A549 (cell line): ENCODE data around the gene CACNA1S. TPM values are rescaled to one million over a fixed set of nuclear protein-coding genes. Genes with fewer than 3 reads are reported as not detected.

Experiments used
- ATAC-seq, 2 experiments: fragments of 200-7000 bp in 1 of 2; fragments of >200 bp in 1 of 2; cut with Nextera tagmentation in 1 of 2; cut with Tn5 transposase in 1 of 2; 3 replicates each; pipeline versions ENCODE4 v1.8.0 to v1.9.1; 2018 to 2020; ENCODE audit warnings: mild to moderate bottlenecking in 1 of 2, moderate library complexity in 1 of 2
- CTCF ChIA-PET: fragments of 300-600 bp; sonication (Branson Sonifier 250); formaldehyde crosslinking; extraction: SDS; loops from one replicate; lab custom pipeline; 2021; ENCODE audit warnings: antibody characterized with exemption, inconsistent platforms; lab: Yijun Ruan, JAX
- POLR2A ChIA-PET: fragments of 350-600 bp; formaldehyde crosslinking; extraction: SDS; loops from one replicate; lab custom pipeline; 2021; ENCODE audit warnings: antibody characterized with exemption, inconsistent platforms; lab: Yijun Ruan, JAX
- DNase-seq, 2 experiments: peaks; one replicate each; pipeline versions ENCODE4 v3.0.0 to v3.0.0-alpha.2; 2011 to 2016; ENCODE audit warnings: low read depth in 1 of 2, low spot score in 1 of 2
- FAIRE-seq: peaks from 2 replicates; lab custom pipeline; 2011; peaks lifted over from hg19 to GRCh38; lab: Jason Lieb, UNC
- H3K27ac ChIP-seq, 2 experiments: fragments of >200 bp; sonication (Bioruptor Twin); formaldehyde crosslinking; 3 replicates each; pipeline ENCODE4 v1.5.1; 2016 to 2017
- H3K4me1 ChIP-seq: fragments of >200 bp; sonication (Bioruptor Twin); formaldehyde crosslinking; 3 replicates; pipeline ENCODE4 v1.6.1; 2016
- H3K4me2 ChIP-seq: fragments of >200 bp; sonication (Bioruptor Twin); formaldehyde crosslinking; 3 replicates; pipeline ENCODE4 v1.6.1; 2016
- H3K4me3 ChIP-seq: fragments of >200 bp; sonication (Bioruptor Twin); formaldehyde crosslinking; 3 replicates; pipeline ENCODE4 v1.5.1; 2016
- H3K9me3 ChIP-seq: fragments of >200 bp; sonication (Bioruptor Twin); formaldehyde crosslinking; 3 replicates; pipeline ENCODE4 v1.6.1; 2016
- CHD4 ChIP-seq: fragments of 200-600 bp; sonication (generic); IDR thresholded peaks from 2 replicates; pipeline ENCODE4 v1.6.1; 2016; ENCODE audit warnings: antibody characterized with exemption, mild to moderate bottlenecking, borderline replicate concordance
- CTCF ChIP-seq: fragments of >200 bp; sonication (Bioruptor Twin); formaldehyde crosslinking; IDR thresholded peaks from 3 replicates; pipeline ENCODE4 v1.5.1; 2016
- EHF ChIP-seq: fragments of 250-450 bp; sonication (Bioruptor Pico); IDR thresholded peaks from 2 replicates; pipeline ENCODE4 v1.5.0; 2020; ENCODE audit warnings: mild to moderate bottlenecking
- EP300 ChIP-seq, 2 experiments: fragments of >200 bp; sonication (Bioruptor Twin); formaldehyde crosslinking; IDR thresholded peaks; 2 replicates in 1 of 2; 3 replicates in 1 of 2; pipeline ENCODE4 v1.6.1; 2016 to 2017
- ESRRA ChIP-seq: fragments of 150-350 bp; IDR thresholded peaks from 2 replicates; pipeline ENCODE4 v1.6.1; 2014; ENCODE audit warnings: mild to moderate bottlenecking, low read length, borderline replicate concordance
- FOSB ChIP-seq: fragments of 250-450 bp; sonication (Bioruptor Pico); IDR thresholded peaks from 2 replicates; pipeline ENCODE4 v1.5.0; 2020; ENCODE audit warnings: mild to moderate bottlenecking, moderate library complexity
- GATA3 ChIP-seq: IDR thresholded peaks from 2 replicates; pipeline ENCODE4 v1.6.1; 2012; ENCODE audit warnings: borderline replicate concordance
- HES2 ChIP-seq: fragments of >200 bp; sonication (Bioruptor Twin); formaldehyde crosslinking; IDR thresholded peaks from 2 replicates; pipeline ENCODE4 v1.6.1; 2016
- HOXB13 ChIP-seq: fragments of 250-450 bp; sonication (Bioruptor Pico); IDR thresholded peaks from 2 replicates; pipeline ENCODE4 v1.5.0; 2020; ENCODE audit warnings: low read depth, mild to moderate bottlenecking, moderate library complexity
- KDM1A ChIP-seq: fragments of 200-600 bp; sonication (generic); IDR thresholded peaks from 2 replicates; pipeline ENCODE4 v1.6.1; 2016; ENCODE audit warnings: low read depth, mild to moderate bottlenecking
- MAX ChIP-seq: IDR thresholded peaks from 2 replicates; pipeline ENCODE4 v1.6.1; 2012
- MYC ChIP-seq: IDR thresholded peaks from 2 replicates; pipeline ENCODE4 v1.6.1; 2012; ENCODE audit warnings: mild to moderate bottlenecking, inconsistent platforms, low read length, improper control_type of control experiment, borderline replicate concordance
- POLR2A ChIP-seq: IDR thresholded peaks from 2 replicates; pipeline ENCODE4 v1.6.1; 2012; ENCODE audit warnings: mild to moderate bottlenecking, low read length
- RAD21 ChIP-seq, 2 experiments: fragments of >200 bp in 1 of 2; sonication (Bioruptor Twin) in 1 of 2; formaldehyde crosslinking in 1 of 2; IDR thresholded peaks in 1 of 2; conservative IDR thresholded peaks in 1 of 2; 2 replicates in 1 of 2; 3 replicates in 1 of 2; pipeline ENCODE4 v1.6.1; 2012 to 2018; ENCODE audit warnings: inconsistent platforms in 1 of 2
- RARB ChIP-seq: fragments of 250-450 bp; sonication (Bioruptor Pico); IDR thresholded peaks from 2 replicates; pipeline ENCODE4 v1.8.0; 2021; ENCODE audit warnings: mild to moderate bottlenecking, moderate library complexity
- REST ChIP-seq: fragments of 200-600 bp; sonication (generic); IDR thresholded peaks from 2 replicates; pipeline ENCODE4 v1.6.1; 2016; ENCODE audit warnings: antibody characterized with exemption, mild to moderate bottlenecking, moderate library complexity
- RFX5 ChIP-seq: fragments of 450-650 bp; IDR thresholded peaks from 2 replicates; pipeline ENCODE4 v1.7.1; 2014; ENCODE audit warnings: antibody characterized with exemption, mild to moderate bottlenecking, moderate library complexity
- SREBF2 ChIP-seq: fragments of 450-650 bp; IDR thresholded peaks from 2 replicates; pipeline ENCODE4 v1.6.1; 2014; ENCODE audit warnings: mild to moderate bottlenecking, moderate library complexity
- ZSCAN20 ChIP-seq: fragments of 250-450 bp; sonication (Bioruptor Pico); IDR thresholded peaks from 2 replicates; pipeline ENCODE4 v1.8.0; 2022; ENCODE audit warnings: mild to moderate bottlenecking, moderate library complexity
- WGBS: methylation state at CpG from one replicate; pipeline ENCODE4 v1.1.6; 2017; ENCODE audit errors: missing lambda C conversion rate; 5-methylcytosine and 5-hydroxymethylcytosine counted together
- polyA plus RNA-seq, 4 experiments: library from polyadenylated mRNA; depleted of rRNA in 3 of 4; stranded (reverse); fragments of >200 nt; fragmentation: RNase III in 1 of 4; extraction: RNeasy Plus Mini Kit Qiagen cat#74134 plus additional on column Dnase treatment in 1 of 4; gene quantifications; 2 replicates in 3 of 4; 3 replicates in 1 of 4; pipeline ENCODE4 v1.2.3, GENCODE V29; 2011 to 2017

Gene CACNA1S
- polyA plus RNA-seq, 2 of the 4 experiments (the other 2 are of a cell fraction): 0.01 TPM; not detected in 1

GRCh38 chr1:201093962-201094361, 18.3 kb downstream of the CACNA1S start:
- DNase-seq (no peak), ATAC-seq (no peak), FAIRE-seq (no peak)
- H3K4me2 ChIP-seq: no peak overlapping the region
- no peak overlapping the region for H3K27ac ChIP-seq
- ChIA-PET CTCF (interaction anchor here (1.0 to 12.4 kb wide), 3 partner anchors 9 to 26 kb away, joined by 3 to 84 read pairs (median 45); partner anchors contain the start of gene CACNA1S), POLR2A (no interaction called here)
- no peaks in the 10 kb centered on the region for H3K4me1 ChIP-seq
- H3K9me3 ChIP-seq: no peaks in the 10 kb centered on the region
- H3K4me3 ChIP-seq: no peak overlapping the region
- TF ChIP-seq RAD21 (conservative IDR thresholded peaks at IDR 0.05 in 1 of 2, IDR thresholded peaks at IDR 0.05 in 1 of 2) (no peak), POLR2A (no peak), EP300 (IDR thresholded peaks at IDR 0.05) (no peak), SREBF2 (no peak), FOSB (CRISPR knock-in tag) (no peak)
- WGBS: 40% methylated on average over 7 of the region's 7 CpGs

GRCh38 chr1:201093561-201093960, 18.7 kb downstream of the CACNA1S start:
- TF ChIP-seq KDM1A (no peak), ZSCAN20 (no peak), ESRRA (no peak), CHD4 (no peak), RFX5 (no peak), EHF (CRISPR knock-in tag) (no peak), GATA3 (no peak), EP300 (IDR thresholded peaks at IDR 0.05) (no peak)
- ATAC-seq (no peak), FAIRE-seq (no peak), DNase-seq (no peak)
- CTCF ChIA-PET: interaction anchor here (1.0 to 12.4 kb wide), 3 partner anchors 9 to 26 kb away, joined by 3 to 84 read pairs (median 45); partner anchors contain the start of gene CACNA1S
- POLR2A ChIA-PET: no interaction called here
- no peaks in the 10 kb centered on the region for H3K4me1 ChIP-seq
- H3K9me3 ChIP-seq: no peaks in the 10 kb centered on the region
- no peak overlapping the region for H3K27ac ChIP-seq
- 70% methylated on average over 7 of the region's 7 CpGs for WGBS
- no peak overlapping the region for H3K4me2 ChIP-seq
- no peak overlapping the region for H3K4me3 ChIP-seq

- DNase-seq (no peak), FAIRE-seq (no peak), ATAC-seq (no peak)
- CTCF ChIA-PET: interaction anchor here (12.4 kb wide), 1 partner anchor 22 kb away, joined by 84 read pairs; the partner anchor contains the start of gene CACNA1S
- WGBS: 59% methylated on average over 3 of the region's 3 CpGs
- H3K4me3 ChIP-seq: no peak overlapping the region
- TF ChIP-seq MAX (no peak), GATA3 (no peak), CHD4 (no peak), RARB (CRISPR knock-in tag) (no peak), EP300 (IDR thresholded peaks at IDR 0.05) (no peak), SREBF2 (no peak), FOSB (CRISPR knock-in tag) (no peak), ESRRA (no peak), MYC (no peak), CTCF (no peak), REST (no peak), HOXB13 (CRISPR knock-in tag) (no peak), HES2 (no peak)
- no peaks in the 10 kb centered on the region for H3K9me3 ChIP-seq
- H3K4me2 ChIP-seq: no peak overlapping the region
- H3K4me1 ChIP-seq: no peaks in the 10 kb centered on the region
- POLR2A ChIA-PET: no interaction called here
- no peak overlapping the region for H3K27ac ChIP-seq
These were observed 19.5 kb downstream of the CACNA1S start for GRCh38 chr1:201092738-201093137.
